Measurements from ENCODE around the gene SBNO1. TPM values are rescaled to one million over a fixed set of nuclear protein-coding genes. Genes with fewer than 3 reads are reported as not detected.
A peak's percentile ranks its signal among the peaks of the same experiment; 100 is the strongest.
"Not testable (repeated sequence)": the region's sequence is repeated elsewhere in the genome, so short reads cannot be mapped to it uniquely, and the experiment has no call there.

The SBNO1 gene
- total RNA-seq, 1 donor from 2014 or later: 21.7 TPM

DNA sequence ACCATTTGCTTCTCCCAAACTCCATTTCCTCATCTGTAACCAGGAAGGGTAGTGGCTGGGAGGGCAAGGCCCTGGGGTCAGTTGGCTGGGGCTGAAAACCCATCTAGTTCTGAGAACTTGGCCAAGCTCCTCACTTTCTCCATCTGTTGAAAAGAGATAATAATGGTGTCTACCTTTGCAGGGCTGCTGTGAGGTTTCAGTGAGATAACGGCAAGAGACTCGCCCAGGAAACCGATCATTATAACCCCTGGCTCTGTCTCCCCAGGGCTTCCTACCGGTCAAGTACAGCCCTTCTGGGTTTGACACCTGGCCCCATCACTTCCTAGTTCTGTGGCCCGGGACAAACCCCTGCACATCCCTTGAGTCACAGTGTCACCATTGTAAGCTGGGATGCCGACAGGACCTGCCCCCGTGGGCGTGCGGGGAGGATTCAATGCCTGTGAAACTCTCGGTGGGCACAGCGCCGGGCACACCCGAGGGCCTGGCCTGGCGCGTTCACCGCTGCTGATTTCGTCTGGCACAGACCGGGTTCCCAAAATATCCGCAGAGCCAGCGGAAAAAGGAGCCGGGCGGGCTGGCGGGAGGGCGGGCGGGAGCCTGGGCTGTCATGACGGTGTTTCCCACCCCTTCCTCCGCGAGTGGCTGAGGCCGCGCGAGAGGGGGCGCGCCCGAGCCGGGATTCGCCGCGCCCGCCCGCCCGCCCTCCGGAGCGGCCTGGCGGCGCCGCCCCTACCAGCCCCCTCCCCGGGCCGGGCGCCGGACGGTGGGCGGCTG is 23.7 kb upstream of the SBNO1 start:
- ATAC-seq: peak; percentile 58

DNA sequence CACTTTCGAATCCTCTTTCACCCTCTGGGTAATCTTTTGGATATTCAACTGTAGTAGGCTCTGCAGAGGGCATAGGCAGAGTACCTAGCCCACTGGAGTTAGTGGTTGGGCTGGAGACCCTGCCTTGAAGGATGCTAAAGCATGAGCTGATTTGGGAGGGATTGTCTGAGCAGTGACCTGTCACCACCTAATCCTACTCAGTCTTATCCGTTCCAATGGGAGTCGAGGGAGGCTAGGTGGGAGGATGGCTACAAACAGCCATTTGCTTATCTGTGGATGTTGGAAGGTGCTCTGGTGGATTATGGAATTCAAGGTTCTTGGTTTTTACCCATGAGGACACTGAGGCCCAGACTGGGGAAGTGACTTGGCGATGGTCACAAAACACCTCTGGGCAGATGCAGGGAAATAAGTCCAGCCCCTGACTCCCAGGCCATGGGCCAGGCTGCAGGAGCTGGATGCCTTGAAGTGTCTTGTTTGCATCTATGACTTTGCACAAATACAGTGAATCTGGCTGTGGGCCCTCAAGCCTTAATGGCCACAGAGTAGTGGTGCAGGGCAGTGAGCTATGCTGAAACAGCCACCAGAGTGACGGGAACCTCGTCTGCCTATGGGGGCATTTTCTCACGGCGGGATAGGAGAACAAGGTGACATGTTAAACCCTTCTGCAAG is 23.0 kb upstream of the SBNO1 start:
- ATAC-seq: no peak

DNA sequence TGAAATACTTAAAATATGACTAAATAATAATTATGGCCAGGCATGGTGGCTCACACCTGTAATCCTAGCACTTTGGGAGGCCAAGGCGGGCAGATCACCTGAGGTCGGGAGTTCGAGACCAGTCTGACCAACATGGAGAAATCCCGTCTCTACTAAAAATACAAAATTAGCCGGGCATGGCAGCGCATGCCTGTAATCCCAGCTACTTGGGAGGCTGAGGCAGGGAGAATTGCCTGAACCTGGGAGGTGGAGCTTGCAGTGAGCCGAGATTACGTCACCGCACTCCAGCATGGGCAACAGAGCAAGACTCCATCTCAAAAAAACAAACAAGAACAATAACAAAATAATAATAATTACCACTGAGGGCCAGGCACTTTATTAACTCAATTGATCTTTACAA is 20.9 kb upstream of the SBNO1 start:
- ATAC-seq: not testable (repeated sequence)

DNA sequence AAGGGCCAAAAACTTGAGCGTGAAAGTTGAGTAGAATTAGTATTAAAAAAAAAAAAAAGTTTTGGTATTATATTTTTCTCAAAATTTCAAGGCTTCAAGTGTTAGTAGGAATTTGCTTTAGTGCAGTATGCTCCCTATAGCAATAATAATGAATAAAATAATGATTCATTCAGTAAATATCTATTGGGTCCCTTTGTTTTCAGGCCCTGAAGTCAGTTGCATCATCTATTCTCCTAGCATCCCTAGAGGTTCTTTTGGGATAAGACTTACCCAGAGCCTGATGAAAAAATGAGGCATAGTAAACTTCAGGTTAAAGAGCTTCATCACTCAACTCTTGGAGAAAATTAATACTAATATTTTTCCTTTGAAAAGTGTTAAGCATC is 20.3 kb upstream of the SBNO1 start:
- no peak for ATAC-seq

DNA sequence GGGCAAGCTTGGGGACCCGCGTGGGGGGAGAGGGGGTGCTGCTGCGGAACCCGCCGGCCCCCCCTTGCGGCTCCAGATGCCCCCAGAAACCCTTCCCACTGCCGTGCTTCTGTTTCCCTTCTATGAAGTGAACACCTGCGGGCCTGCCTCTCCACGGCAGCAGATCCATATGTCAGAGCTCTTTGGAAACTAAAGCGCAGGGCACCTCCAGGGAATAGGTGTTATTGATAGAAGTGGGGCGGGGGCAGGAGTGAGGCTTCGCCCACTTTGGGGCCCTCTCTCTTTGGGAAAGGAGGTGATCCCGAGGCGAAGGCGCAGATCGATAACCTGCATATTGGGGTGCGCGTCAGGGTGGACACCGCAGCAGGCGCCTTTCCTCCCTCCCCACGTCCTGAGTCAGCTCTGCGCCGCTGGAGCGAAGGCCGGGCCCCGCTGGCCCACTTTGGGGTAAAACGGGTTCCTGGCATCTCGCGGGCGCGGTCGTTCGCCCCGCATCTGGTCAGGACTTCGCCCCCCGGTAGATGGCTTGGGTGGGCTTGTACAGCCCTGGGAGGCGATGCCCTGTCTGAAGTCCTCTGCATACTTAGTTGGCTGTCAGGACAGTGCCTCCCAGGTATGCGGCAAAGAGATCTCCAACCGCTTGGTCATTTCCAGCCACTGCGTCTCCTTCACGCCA is 19.8 kb upstream of the SBNO1 start:
- ATAC-seq: peak; percentile 3

DNA sequence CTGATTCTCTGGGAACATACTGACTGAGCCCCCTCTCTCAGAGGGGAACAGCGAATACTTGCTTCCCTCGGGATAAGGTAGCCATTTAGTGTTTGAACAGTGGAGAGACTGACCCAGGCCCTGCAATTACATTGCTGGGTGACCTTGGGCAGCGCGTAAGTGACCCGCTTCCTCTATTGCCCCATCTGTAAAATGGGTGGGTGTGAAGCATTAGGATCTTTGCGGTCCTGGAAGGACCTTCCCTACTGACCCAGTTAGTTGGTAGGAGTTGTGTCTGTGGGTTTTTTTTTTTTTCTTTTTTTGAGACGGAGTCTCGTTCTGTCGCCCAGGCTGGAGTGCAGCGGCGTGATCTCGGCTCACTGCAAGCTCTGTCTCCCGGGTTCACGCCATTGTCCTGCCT is 18.0 kb upstream of the SBNO1 start:
- no peak for ATAC-seq

DNA sequence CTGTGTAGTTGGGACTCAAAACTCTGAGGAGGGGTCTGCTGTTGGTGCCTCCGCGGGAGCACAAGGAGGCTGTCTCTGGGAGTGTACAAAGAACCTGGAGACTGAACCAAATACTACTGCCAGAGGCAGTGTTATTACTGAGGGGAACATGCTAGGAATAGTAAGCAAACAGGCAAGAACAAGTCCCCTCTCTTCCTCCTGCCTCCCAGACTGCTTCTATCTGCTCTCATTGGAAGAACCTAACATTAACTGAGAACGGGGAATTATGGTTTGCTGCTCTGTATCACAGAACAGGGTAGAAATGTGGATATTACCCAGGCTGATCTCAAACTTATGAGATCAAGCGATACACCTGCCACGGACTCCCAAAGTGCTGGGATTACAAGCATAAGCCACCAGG is 14.7 kb upstream of the SBNO1 start:
- ATAC-seq: no peak

DNA sequence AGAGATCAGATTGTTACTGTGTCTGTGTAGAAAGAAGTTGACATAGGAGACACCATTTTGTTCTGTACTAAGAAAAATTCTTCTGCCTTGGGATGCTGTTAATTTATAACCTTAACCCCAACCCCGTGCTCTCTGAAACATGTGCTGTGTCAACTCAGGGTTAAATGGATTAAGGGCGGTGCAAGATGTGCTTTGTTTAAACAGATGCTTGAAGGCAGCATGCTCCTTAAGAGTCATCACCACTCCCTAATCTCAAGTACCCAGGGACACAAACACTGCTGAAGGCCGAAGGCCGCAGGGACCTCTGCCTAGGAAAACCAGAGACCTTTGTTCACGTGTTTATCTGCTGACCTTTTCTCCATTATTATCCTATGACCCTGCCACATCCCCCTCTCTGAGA is 7.8 kb upstream of the SBNO1 start:
- ATAC-seq: not testable (repeated sequence)

DNA sequence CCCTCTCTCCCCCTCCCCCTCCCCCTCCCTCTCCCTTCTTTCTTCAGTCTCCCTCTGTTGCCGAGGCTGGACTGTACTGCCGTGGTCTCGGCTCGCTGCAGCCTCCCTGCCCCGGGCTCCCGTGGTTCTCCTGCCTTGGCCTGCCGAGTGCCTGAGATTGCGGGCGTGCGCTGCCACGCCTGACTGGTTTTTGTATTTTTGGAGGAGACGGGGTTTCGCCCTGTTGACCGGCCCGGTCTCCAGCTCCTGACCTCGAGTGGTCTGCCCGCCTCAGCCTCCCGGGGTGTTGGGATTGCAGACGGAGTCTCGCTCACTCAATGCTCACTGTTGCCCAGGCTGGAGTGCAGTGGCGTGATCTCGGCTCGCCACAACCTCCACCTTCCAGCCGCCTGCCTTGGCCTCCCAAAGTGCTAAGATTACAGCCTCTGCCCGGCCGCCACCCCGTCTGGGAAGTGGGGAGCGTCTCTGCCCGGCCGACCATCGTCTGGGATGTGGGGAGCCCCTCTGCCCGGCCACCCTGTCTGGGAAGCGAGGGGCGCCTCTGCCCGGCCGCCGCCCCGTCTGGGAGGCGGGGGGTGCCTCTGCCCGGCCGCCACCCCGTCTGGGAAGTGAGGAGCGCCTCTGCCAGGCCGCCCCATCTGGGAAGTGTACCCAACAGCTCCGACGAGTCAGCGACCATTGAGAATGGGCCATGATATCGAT is 7.2 kb upstream of the SBNO1 start:
- ATAC-seq: not testable (repeated sequence)

DNA sequence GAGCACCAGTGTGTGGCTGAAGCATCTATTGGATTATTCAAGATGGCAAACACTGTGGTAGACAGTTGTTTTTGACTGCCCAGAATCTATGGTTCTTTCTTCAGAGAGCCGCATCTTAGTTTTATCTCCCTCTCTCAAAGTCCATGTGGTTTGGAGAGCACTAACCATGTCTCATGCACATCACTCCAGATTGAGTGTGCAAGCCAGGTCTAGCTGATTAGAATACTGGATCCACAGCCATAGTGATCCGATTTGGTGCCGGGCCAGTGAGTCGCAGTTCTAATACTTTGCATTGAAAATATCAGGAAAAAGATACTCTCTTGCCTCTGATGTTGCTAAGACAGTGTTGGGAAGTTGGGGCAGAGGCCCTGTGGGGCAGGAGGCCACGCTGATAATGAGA is 4.6 kb upstream of the SBNO1 start:
- ATAC-seq: no peak

DNA sequence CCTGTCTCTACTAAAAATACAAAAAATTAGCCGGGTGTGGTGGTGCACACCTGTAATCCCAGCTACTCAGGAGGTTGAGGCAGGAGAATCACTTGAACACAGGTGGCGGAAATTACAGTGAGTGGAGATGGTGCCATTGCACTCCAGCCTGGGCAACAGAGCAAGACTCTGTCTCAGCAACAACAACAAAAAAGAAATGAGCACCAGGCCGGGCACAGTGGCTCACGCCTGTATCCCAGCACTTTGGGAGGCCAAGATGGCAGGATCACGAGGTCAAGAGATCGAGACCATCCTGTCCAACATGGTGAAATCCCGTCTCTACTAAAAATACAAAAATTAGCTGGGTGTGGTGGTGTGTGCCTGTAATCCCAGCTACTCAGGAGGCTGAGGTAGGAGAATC is 3.8 kb upstream of the SBNO1 start:
- not testable (repeated sequence) for ATAC-seq

DNA sequence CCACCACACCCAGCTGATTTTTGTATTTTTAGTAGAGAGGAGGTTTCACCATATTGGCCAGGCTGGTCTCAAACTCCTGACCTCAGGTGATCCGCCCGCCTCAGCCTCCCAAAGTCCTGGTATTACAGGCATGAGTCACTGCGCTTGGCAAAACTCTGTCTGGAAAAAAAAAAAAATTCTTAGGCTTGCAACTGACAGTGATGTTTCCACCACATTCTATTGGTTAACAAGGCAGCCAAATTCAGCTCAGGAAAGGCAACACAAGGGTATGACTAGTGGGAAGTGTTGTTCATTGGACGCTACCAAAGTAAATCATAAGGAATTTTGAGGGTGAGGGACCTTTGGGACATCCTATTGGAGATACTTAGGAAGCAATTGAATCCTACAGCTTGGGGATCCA is 2.9 kb upstream of the SBNO1 start:
- no peak for ATAC-seq

DNA sequence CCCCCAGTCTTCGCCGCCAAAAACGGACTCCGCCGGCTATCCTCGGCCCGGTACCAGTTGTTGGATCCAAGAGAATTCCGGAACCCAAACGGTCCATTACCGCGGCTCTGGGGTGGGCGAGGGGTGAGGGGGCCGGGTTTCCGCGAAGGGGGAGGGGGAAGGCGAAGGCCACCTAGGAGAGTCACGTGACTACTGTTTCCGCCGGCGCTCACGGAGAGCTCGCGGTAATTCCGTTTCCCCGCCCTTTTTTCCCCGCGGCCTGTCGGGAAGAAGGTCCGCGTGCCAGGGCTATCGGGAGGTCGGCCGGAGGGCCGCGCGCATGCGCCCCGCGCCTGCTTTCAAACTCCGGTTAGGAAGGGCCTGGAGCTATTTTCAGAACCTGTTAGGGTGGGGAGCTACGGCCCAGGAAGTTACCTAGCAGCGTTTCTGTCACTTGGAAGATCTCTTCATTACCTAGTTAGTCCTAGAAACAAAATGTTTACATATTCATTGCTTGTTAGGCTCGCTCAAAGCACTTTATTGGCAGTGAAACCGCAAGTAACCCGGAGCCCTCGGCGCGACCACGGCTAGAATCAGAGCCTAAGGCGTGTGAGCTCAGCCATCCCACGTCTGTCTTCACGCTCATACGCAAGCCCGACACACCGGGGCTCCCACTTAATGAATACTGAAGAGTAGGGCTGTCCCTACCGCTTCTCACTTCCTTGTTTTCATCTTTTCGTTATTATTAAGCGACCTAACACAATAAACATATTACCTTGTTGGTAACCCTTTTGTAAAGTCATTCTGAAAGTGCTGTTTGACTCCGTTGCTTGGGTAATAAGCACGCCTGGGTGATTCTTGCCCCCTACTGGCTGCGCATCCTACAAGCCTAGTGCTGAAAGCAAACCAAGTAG is 624 bp upstream of the SBNO1 start:
- ATAC-seq: peak; percentile 92

DNA sequence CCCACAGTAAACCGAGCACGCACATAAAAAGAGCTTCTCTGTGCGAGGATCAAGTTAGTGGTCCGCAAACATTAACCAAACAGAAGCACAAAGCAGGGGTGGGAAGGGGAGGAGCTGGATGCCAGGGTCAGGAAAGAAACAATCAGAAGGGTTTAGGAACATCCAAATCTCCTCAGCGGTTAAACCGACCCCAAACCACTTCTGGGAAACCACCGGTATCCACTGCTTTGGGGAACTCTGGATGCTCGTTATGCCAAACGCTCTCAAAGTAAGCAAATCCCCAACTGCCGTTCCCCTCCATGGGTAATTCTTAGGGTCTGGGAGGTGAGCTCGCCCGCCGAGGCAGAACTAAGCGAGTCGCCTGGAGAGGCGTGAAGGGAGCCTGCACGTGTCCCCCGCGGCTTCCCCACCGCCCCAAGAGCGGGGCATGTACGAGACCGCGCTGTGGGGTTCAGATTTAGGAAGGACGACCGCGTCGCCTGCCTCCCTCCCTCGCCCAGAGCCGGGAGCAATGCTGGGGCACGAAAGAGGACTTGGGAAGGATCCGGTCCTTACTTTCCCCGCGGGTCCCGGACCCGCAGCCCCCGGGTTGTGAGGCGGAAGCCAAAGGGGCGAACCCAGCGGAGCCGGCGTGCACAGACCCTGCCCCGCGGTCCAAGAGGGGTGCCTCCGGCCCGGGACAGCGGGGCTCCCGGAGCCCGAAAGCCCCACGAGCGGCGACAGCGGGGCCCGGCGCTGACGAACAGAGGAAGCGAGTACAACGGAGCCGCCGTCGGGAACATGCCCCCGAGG is 711 bp downstream of the SBNO1 start:
- peak; percentile 12 for ATAC-seq

DNA sequence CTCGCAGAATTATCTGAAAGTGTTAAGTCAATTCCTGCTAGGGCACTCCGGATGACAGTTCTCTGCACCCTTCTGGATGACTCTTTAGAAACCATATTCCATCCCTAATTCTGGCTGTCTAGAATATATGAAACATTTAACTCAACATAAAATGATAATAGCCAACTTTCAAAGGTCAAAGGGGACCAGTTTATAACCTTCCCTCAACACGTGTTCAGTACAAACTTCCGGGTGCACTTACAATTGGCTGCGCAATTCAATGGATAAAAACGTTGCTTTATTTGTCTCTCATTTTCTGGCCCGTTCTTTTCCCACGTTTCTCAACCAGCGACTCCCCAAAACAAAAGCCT is 1.3 kb downstream of the SBNO1 start:
- ATAC-seq: no peak

DNA sequence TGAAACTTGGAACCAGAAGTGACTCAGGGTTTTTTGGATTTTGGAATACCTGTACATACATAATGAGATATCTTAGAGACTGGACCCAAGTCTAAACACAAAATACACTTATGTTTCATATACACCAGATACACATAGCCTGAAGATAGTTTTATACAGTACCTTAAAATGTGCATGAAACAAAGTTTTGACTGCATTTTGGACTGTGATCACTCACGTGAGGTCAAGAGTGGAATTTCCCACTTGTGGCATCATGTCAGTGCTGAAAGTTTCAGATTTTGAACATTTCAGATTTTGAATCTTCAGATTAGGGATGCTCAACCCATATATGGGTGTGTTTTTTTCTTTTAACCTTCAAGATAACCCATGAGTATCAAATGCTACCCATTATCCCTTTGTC is 6.6 kb downstream of the SBNO1 start:
- no peak for ATAC-seq

DNA sequence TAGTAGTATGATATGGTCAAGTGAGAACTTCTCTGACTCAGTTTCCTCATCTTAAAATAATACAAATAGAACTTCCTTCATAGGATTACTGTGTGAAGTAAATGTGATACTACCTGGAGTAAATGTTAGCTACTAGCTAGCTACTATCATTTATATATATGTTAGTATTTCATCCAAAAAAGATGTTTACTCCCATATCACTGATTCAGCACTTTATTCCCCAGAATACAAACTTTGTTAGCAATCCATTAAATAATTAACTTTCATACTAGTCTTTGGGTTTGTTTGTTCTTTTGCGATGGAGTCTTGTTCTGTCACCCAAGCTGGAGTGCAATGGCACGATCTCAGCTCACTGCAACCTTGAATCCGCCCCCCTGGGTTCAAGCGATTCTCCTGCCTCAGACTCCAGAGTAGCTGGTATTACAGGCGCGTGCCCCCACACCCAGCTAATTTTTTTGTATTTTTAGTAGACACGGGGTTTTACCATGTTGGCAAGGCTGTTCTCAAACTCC is 8.4 kb downstream of the SBNO1 start:
- ATAC-seq: no peak

DNA sequence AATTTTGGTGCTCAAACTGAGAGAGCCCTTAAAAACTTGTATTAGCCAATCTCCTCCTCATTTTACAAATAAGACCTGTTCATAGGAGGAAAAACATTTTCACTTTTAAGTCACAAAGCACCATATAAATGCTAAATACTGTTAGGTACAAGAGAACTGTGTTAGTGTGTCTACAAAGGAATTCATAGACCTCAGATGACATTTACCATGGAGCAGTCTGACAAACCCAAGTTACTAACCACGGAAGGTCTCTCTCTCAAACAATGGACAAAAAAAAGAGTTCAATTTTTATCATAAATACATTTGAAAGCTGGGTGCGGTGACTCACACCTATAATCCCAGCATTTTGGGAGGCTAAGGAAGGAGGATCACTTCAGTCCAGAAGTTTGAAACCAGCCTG is 10.0 kb downstream of the SBNO1 start:
- no peak for ATAC-seq

DNA sequence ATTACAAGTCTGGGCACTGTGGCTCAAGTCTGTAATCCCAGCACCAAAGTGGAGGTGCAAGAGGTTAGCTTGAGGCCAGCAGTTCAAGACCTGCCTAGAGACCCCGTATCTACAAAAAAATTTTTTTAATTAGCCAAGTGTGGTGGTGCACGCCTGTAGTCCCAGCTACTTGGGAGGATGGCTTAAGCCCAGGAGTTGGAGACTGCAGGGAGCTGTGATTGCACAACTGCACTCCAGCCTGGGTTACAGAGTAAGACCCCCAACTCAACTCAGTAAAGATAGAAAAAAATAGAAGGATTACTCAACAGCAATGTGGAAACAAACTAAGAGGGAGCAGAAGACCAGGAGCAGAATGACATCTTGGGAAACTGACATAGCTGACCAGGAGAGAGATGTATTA is 13.3 kb downstream of the SBNO1 start:
- ATAC-seq: no peak

DNA sequence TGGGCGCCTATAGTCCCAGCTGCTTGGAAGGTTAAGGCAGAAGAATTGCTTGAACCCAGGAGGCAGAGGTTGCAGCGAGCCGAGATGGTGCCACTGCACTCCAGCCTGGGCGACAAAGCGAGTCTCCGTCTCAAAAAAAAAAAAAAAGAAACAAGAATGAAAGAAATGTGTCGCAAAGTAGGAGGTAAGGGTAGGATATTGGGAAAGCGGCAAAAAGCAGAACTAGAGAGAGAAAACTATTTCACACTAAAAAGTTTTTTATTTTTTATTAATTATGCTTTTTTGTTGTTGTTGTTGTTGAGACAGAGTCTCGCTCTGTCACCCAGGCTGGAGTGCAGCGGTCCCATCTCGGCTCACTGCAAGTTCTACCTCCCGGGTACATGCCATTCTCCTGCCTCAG is 17.7 kb downstream of the SBNO1 start:
- no peak for ATAC-seq

DNA sequence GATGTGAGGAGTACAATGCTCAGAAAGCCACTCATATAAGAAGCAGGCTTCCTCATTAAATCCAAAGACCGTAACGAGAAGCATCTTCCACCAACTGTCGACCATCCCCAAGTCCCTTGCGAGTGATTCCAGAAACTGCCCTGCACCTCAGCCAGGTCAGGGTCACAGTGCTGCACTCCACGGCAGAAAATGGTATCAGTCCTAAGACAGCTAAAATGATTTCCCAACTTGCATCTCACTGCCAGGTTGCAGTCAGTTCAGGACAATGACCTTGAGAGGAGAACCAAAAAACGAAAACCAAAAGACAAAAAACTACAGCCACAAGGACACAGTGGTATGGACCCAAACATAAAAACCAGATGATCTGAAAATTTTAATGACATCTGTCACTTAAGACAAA is 20.6 kb downstream of the SBNO1 start:
- no peak for ATAC-seq
